ENCODE data around the gene PCNX4. TPM values are rescaled to one million over a fixed set of nuclear protein-coding genes. Genes with fewer than 3 reads are reported as not detected.

PCNX4 gene
- total RNA-seq, 1 donor from 2014 or later: 37.5 TPM

Other genes with a start within 250 kb of the PCNX4 start
- not detected in 2 replicates for gene RTN1, start 221.1 kb upstream of the PCNX4 start, total RNA-seq
- not detected in 2 replicates for gene LRRC9, start 171.8 kb upstream of the PCNX4 start, total RNA-seq
- gene DHRS7, start 73.5 kb downstream of the PCNX4 start, total RNA-seq: 49.1 and 55.1 TPM in 2 replicates
- 49.4 and 50.6 TPM in 2 replicates for gene PPM1A, start 157.3 kb downstream of the PCNX4 start, total RNA-seq

All from T-helper 1 cell treated with Interleukin-12 subunit alpha and Interleukin-12 subunit beta and Interleukin-4 antibody, amounts not matched to agents 30 ng/mL and 1 ng/mL, for 36 hours (primary cell).